Upper lobe of left lung (tissue), 6 donors: Measurements from ENCODE around the gene KCNIP1. TPM values are rescaled to one million over a fixed set of nuclear protein-coding genes. Genes with fewer than 3 reads are reported as not detected.

Source experiments
- ATAC-seq, 2 donors: fragments of 200-7000 bp; cut with Tn5 transposase; one replicate each; pipeline ENCODE4 v1.9.1; 2022; ENCODE audit warnings: mild to moderate bottlenecking in 2 of 2, moderate library complexity in 2 of 2; ENCODE audit not compliant: low FRiP score in 2 of 2
- DNase-seq, 2 donors: peaks; one replicate each; pipeline ENCODE4 v3.0.0-alpha.2; 2019 to 2020
- H3K27ac ChIP-seq, 4 donors: fragments of 200-600 bp; sonication (generic); one replicate each; pipeline ENCODE4 v1.5.1; 2016 to 2019
- H3K27me3 ChIP-seq, 4 donors: fragments of 200-600 bp; sonication (generic); one replicate each; pipeline ENCODE4 v1.5.1; 2017 to 2019
- H3K36me3 ChIP-seq, 4 donors: fragments of 200-600 bp; sonication (generic); one replicate each; pipeline ENCODE4 v1.5.1; 2016 to 2019
- H3K4me1 ChIP-seq, 4 donors: fragments of 200-600 bp; sonication (generic); one replicate each; pipeline ENCODE4 v1.5.1; 2018 to 2019
- H3K4me3 ChIP-seq, 4 donors: fragments of 200-600 bp; sonication (generic); one replicate each; pipeline ENCODE4 v1.5.1; 2017 to 2019; ENCODE audit warnings: mild to moderate bottlenecking in 2 of 4, moderate library complexity in 1 of 4
- H3K9me3 ChIP-seq, 4 donors: fragments of 200-600 bp; sonication (generic); one replicate each; pipeline ENCODE4 v1.5.1; 2018 to 2019
- CTCF ChIP-seq, 6 experiments: fragments of 450-650 bp in 4 of 6; fragments of 200-600 bp in 2 of 6; sonication (generic) in 2 of 6; IDR thresholded peaks; one replicate each; pipeline ENCODE4 v1.5.1; 2016 to 2019; ENCODE audit warnings: antibody characterized with exemption in 6 of 6
- EP300 ChIP-seq, 4 donors: sonication (generic); formaldehyde crosslinking; IDR thresholded peaks; one replicate each; pipeline ENCODE4 v1.5.1; 2017; ENCODE audit warnings: antibody characterized with exemption in 4 of 4, control low read depth in 2 of 4
- POLR2A ChIP-seq, 4 donors: fragments of 450-650 bp; IDR thresholded peaks; one replicate each; pipeline ENCODE4 v1.5.1; 2016 to 2017; ENCODE audit warnings: antibody characterized with exemption in 4 of 4, mild to moderate bottlenecking in 2 of 4
- POLR2AphosphoS5 ChIP-seq, 2 donors: sonication (generic); formaldehyde crosslinking; IDR thresholded peaks; one replicate each; pipeline ENCODE4 v1.5.1; 2017; ENCODE audit warnings: antibody characterized with exemption in 2 of 2
- WGBS, 2 donors: methylation state at CpG; one replicate each; pipeline ENCODE4 v1.1.5; 2017 to 2018; 5-methylcytosine and 5-hydroxymethylcytosine counted together
- total RNA-seq, 6 donors: library from RNA; depleted of rRNA in 4 of 6; stranded (reverse); fragments of >200 nt in 4 of 6; gene quantifications; one replicate each; pipeline versions ENCODE4 v1.1.0 to v1.2.1, GENCODE V29; 2016 to 2021
- donor health status: DM: no; HTN: no; CAD: no; lungs with moderate emphysema.
- donor health status: DM: no; HTN: yes; CAD: no; lungs with severe emphysema.

KCNIP1 gene
- total RNA-seq, 6 donors from 2014 or later = 1.9 to 3.3 (median 2.9) TPM; not detected in 1

- Histone ChIP-seq H3K27me3 (no peaks in the 10 kb centered on the region), H3K4me3 (no peak overlapping the region), H3K27ac (no peak overlapping the region), H3K9me3 (no peaks in the 10 kb centered on the region), H3K4me1 (peaks cover 0 to 4% (median 0%) of the 10 kb centered on the region in 4 donors), H3K36me3 (no peaks in the 10 kb centered on the region)
- WGBS, 2 donors = 89 to 92% methylated on average over 7 to 8 of the region's 8 CpGs
- DNase-seq (no peak), ATAC-seq (no peak)
- no peak for TF ChIP-seq POLR2A (IDR thresholded peaks at IDR 0.05)
These were observed 33.8 kb downstream of the KCNIP1 start for GRCh38 chr5:170537451-170538095.

- Histone ChIP-seq H3K4me3 (no peak overlapping the region), H3K36me3 (no peaks in the 10 kb centered on the region), H3K4me1 (peaks cover 0 to 4% (median 0%) of the 10 kb centered on the region in 4 donors), H3K27ac (no peak overlapping the region), H3K27me3 (no peaks in the 10 kb centered on the region), H3K9me3 (no peaks in the 10 kb centered on the region)
- no peak for TF ChIP-seq CTCF (IDR thresholded peaks at IDR 0.05)
- TF ChIP-seq POLR2AphosphoS5 (IDR thresholded peaks at IDR 0.05) = no peak
- no peak for TF ChIP-seq EP300 (IDR thresholded peaks at IDR 0.05)
- TF ChIP-seq POLR2A (IDR thresholded peaks at IDR 0.05) = no peak
- 61 to 79% methylated on average over 3 of the region's 3 CpGs for WGBS, 2 donors
- DNase-seq (no peak), ATAC-seq (no peak)
These were observed 34.3 kb downstream of the KCNIP1 start for GRCh38 chr5:170538096-170538465.

DNA sequence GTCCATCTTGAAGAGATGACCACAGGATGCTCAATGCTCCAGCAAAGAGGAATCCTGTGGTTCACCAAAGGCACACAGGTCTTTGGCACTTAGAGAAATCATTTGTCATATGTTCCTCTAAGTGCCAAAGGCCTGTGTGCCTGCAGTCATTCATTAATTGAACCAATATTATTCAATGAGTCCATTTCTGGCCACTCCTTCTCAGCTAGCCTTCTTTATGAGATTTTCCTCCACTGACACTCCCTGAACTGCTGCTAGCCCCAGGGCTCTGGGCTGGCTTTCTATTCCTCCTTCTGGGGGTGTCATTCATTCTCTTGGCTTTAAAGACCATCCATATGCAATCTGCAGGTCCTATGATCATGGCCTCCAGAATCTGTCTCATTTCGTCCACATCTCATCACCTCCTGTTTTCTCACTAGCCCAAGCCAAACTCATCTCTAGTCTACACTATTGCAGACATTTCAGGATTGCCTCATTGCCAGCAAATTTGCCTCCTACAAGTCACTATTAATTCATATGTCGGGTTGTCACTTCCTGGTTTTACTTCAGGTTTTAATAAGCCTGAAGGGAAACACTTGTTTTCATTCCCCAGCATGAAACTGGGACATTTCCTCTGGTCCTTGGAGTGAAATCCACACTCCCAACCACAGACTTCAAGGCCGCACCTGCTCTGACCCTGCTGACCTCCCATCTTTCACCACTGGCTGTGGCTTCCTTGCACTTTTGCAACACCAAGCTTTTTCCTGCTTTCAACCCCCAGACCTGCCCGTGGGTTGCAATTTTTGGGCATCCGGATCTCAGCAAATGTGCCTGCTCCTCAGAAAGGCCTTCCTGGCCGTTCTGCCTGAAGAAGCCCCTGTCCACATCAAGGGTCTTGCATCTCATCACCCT lies 35.1 kb downstream of the KCNIP1 start:
- H3K36me3 ChIP-seq = no peaks in the 10 kb centered on the region
- WGBS, 2 donors = 65 to 79% methylated on average over 6 of the region's 6 CpGs
- no peak overlapping the region for H3K27ac ChIP-seq
- no peak overlapping the region for H3K4me3 ChIP-seq
- DNase-seq (no peak), ATAC-seq (peak in 1 of 2 donors; percentile 43)
- H3K4me1 ChIP-seq = peaks cover 0 to 4% (median 0%) of the 10 kb centered on the region in 4 donors
- H3K27me3 ChIP-seq = no peaks in the 10 kb centered on the region
- H3K9me3 ChIP-seq = no peaks in the 10 kb centered on the region
- TF ChIP-seq EP300 (IDR thresholded peaks at IDR 0.05) = no peak
- no peak for TF ChIP-seq CTCF (IDR thresholded peaks at IDR 0.05)
- no peak for TF ChIP-seq POLR2A (IDR thresholded peaks at IDR 0.05)
- TF ChIP-seq POLR2AphosphoS5 (IDR thresholded peaks at IDR 0.05) = no peak

GRCh38 chr5:170540271-170540670 lies 36.5 kb downstream of the KCNIP1 start:
- peaks cover 0 to 4% (median 0%) of the 10 kb centered on the region in 4 donors for H3K4me1 ChIP-seq
- H3K27me3 ChIP-seq = no peaks in the 10 kb centered on the region
- H3K9me3 ChIP-seq = peaks cover 0 to 4% (median 2%) of the 10 kb centered on the region in 4 donors
- H3K27ac ChIP-seq = no peak overlapping the region
- H3K4me3 ChIP-seq = no peak overlapping the region
- ATAC-seq (no peak), DNase-seq (no peak)
- WGBS, 2 donors = 70% methylated on average over 1 of the region's 1 CpG; no CpG with 5 or more reads in 1 of the 2 donors
- TF ChIP-seq CTCF (IDR thresholded peaks at IDR 0.05) (no peak), POLR2A (IDR thresholded peaks at IDR 0.05) (no peak), POLR2AphosphoS5 (IDR thresholded peaks at IDR 0.05) (no peak), EP300 (IDR thresholded peaks at IDR 0.05) (no peak)
- no peaks in the 10 kb centered on the region for H3K36me3 ChIP-seq

GRCh38 chr5:170541146-170541769 lies 37.4 kb downstream of the KCNIP1 start:
- no peaks in the 10 kb centered on the region for H3K27me3 ChIP-seq
- no peak overlapping the region for H3K4me3 ChIP-seq
- WGBS, 2 donors = 100% methylated on average over 1 of the region's 1 CpG
- ATAC-seq = no peak
- no peak for DNase-seq
- peaks cover 0 to 12% (median 5%) of the 10 kb centered on the region in 4 donors for H3K9me3 ChIP-seq
- no peaks in the 10 kb centered on the region for H3K36me3 ChIP-seq
- H3K27ac ChIP-seq = no peak overlapping the region
- H3K4me1 ChIP-seq = peaks cover 0 to 4% (median 0%) of the 10 kb centered on the region in 4 donors
- TF ChIP-seq EP300 (IDR thresholded peaks at IDR 0.05) (no peak), POLR2A (IDR thresholded peaks at IDR 0.05) (no peak), POLR2AphosphoS5 (IDR thresholded peaks at IDR 0.05) (no peak), CTCF (IDR thresholded peaks at IDR 0.05) (no peak)
